ENCODE measurements around the gene LGALS7B.

Gene LGALS7B

DNA sequence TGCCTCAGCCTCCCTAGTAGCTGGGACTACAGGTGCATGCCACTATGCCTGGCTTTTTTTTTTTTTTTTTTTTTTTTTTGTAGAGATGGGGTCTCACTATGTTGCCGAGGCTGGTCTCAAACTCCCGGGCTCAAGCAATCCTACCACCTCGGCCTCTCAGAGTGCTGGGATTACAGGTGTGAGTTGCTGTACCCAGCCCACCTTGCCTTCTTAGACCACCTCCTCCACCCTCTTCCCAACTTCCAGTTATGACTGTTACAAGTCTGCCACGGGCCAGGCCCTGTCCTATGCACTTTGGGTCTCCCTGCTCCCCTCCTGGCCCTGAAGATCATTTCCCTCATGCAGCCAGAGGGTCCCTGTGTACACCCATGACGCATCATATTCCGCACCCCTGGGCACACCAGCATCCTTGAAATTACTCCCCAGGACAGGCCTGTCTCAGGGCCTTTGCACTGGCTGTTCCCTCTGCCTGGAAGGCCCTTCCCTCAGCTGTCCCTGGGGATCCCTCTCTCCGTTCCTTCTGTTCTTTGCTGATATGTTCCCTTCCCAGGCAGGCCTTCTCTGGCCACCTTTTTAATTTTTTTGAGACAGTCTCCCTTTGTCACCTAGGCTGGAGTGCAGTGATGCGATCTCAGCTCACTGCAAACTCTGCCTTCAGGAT lies 20.7 kb downstream of the LGALS7B start:
- H3K27ac ChIP-seq (ENCODE audit: low read depth, low read length) = no peak overlapping the region
- no peak overlapping the region for H3K4me2 ChIP-seq (ENCODE audit: low read length)
- no peaks in the 10 kb centered on the region for H3K36me3 ChIP-seq (ENCODE audit: control insufficient read depth, low read length)
- no peaks in the 10 kb centered on the region for H4K20me1 ChIP-seq (ENCODE audit: control insufficient read depth, insufficient read depth, low read depth, low read length)
- no peaks in the 10 kb centered on the region for H3K79me2 ChIP-seq (ENCODE audit: control insufficient read depth, low read length)
- no peaks in the 10 kb centered on the region for H3K9me3 ChIP-seq (ENCODE audit: control insufficient read depth, insufficient read depth, low read length)
- no peaks in the 10 kb centered on the region for H3F3A ChIP-seq (ENCODE audit: control insufficient read depth, insufficient read depth)
- no peak for TF ChIP-seq EZH2phosphoT487 (IDR thresholded peaks at IDR 0.05; ENCODE audit: borderline replicate concordance, low read length)
- TF ChIP-seq, protein P1, sequence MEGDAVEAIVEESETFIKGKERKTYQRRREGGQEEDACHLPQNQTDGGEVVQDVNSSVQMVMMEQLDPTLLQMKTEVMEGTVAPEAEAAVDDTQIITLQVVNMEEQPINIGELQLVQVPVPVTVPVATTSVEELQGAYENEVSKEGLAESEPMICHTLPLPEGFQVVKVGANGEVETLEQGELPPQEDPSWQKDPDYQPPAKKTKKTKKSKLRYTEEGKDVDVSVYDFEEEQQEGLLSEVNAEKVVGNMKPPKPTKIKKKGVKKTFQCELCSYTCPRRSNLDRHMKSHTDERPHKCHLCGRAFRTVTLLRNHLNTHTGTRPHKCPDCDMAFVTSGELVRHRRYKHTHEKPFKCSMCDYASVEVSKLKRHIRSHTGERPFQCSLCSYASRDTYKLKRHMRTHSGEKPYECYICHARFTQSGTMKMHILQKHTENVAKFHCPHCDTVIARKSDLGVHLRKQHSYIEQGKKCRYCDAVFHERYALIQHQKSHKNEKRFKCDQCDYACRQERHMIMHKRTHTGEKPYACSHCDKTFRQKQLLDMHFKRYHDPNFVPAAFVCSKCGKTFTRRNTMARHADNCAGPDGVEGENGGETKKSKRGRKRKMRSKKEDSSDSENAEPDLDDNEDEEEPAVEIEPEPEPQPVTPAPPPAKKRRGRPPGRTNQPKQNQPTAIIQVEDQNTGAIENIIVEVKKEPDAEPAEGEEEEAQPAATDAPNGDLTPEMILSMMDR (IDR thresholded peaks at IDR 0.05; ENCODE audit: low read depth, low read length, poor library complexity, severe bottlenecking) = no peak
- no peaks in the 10 kb centered on the region for H3K27me3 ChIP-seq (ENCODE audit: control insufficient read depth, low read length)
- no peaks in the 10 kb centered on the region for H3K9me2 ChIP-seq (replicated peaks; ENCODE audit: control insufficient read depth, low read length)
- peaks cover 15% of the 10 kb centered on the region for H3K4me1 ChIP-seq (ENCODE audit: control insufficient read depth, low read length)
- no peak overlapping the region for H3K4me3 ChIP-seq (ENCODE audit: low read length)

DNA sequence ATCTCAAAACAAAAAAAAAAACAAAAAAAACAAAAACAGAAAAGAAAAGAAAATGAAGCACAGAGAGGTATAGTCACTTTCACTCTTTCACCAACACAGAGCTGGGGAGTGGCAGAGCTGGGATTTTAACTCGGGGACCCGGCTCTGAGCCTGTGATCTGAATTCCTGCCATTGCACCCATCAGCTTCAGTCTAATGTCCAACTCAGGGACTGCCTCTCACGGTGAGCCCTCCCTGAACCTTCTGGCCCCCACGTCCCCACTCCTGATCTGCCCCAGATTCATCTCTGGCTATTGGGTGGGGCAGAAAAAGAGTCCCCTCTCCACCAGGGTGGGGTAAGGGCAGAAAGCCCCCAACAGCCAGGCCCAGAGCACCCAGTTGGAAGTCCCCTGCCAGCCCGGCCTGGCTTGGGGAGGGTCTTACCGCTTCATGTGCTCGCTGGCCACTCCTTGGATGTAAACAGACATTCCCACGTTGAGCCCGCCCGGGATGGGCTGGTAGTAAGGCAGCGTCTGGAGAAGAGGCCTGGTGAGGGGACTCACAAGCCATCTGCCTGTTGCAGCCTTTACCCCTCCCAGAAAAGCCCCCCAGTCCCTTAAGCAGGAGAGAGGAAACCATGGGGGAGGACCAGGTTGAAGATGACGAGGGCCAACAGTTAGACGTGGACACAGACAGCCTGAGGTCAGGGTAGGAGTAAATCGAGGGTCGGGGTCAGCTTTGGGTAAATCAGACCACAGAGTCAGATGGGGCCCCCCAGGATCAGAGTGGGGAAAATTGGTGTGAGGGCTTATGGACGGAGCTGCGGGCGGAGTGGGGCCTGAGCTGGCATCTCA lies 23.2 kb downstream of the LGALS7B start:
- Histone ChIP-seq H3K27me3 (ENCODE audit: control insufficient read depth, low read length) (no peaks in the 10 kb centered on the region), H3K4me2 (ENCODE audit: low read length) (no peak overlapping the region), H3K27ac (ENCODE audit: low read depth, low read length) (no peak overlapping the region), H3K36me3 (ENCODE audit: control insufficient read depth, low read length) (peaks cover 12% of the 10 kb centered on the region), H4K20me1 (ENCODE audit: control insufficient read depth, insufficient read depth, low read depth, low read length) (no peaks in the 10 kb centered on the region), H3K4me3 (ENCODE audit: low read length) (no peak overlapping the region), H3K4me1 (ENCODE audit: control insufficient read depth, low read length) (peaks cover 3% of the 10 kb centered on the region), H3K9me2 (replicated peaks; ENCODE audit: control insufficient read depth, low read length) (no peaks in the 10 kb centered on the region), H3K79me2 (ENCODE audit: control insufficient read depth, low read length) (no peaks in the 10 kb centered on the region), H3F3A (ENCODE audit: control insufficient read depth, insufficient read depth) (no peaks in the 10 kb centered on the region), H3K9me3 (ENCODE audit: control insufficient read depth, insufficient read depth, low read length) (no peaks in the 10 kb centered on the region)
- TF ChIP-seq EZH2phosphoT487 (IDR thresholded peaks at IDR 0.05; ENCODE audit: borderline replicate concordance, low read length) = no peak
- TF ChIP-seq, protein P1 (IDR thresholded peaks at IDR 0.05; ENCODE audit: low read depth, low read length, poor library complexity, severe bottlenecking) = no peak

DNA sequence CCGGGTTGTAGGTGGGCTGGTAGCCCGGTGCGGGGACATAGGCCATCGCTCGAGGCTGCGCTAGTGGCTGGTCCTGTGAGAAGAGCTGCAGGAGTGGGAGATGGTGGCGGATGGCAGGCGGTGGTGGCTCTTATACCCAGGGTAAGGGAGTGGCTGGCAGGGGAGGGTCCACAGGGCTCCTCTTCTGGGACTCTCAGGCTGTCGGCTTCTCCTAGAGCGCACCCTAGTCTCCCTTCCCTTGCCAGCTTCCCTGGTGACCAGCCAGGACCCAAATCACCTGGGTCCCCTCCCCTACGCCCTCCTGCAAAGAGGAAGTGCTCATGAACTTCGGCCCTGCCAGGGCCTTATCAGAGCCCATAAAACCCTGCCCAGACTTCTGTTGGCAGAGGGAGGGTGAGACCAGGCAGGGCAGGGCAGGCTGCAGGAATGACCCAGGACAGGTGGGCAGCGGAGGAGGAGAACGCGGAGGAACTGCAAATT lies 23.9 kb downstream of the LGALS7B start, which contains the start of gene LGALS4:
LGALS4 (minus strand) TSS at position 105 of the 480 bp plus-strand sequence; CDS start at position 46, 59 bp downstream.
- Histone ChIP-seq H3K79me2 (ENCODE audit: control insufficient read depth, low read length) (no peaks in the 10 kb centered on the region), H3K36me3 (ENCODE audit: control insufficient read depth, low read length) (peaks cover 16% of the 10 kb centered on the region)

More for the DNA sequence above, 23.9 kb downstream of the LGALS7B start, which contains the start of gene LGALS4:
- Histone ChIP-seq H4K20me1 (ENCODE audit: control insufficient read depth, insufficient read depth, low read depth, low read length) (no peaks in the 10 kb centered on the region), H3K9me3 (ENCODE audit: control insufficient read depth, insufficient read depth, low read length) (no peaks in the 10 kb centered on the region), H3K4me1 (ENCODE audit: control insufficient read depth, low read length) (no peaks in the 10 kb centered on the region), H3K4me3 (ENCODE audit: low read length) (no peak within 1 kb of the TSS), H3K27ac (ENCODE audit: low read depth, low read length) (no peak within 1 kb of the TSS), H3F3A (ENCODE audit: control insufficient read depth, insufficient read depth) (no peaks in the 10 kb centered on the region), H3K9me2 (replicated peaks; ENCODE audit: control insufficient read depth, low read length) (no peaks in the 10 kb centered on the region), H3K27me3 (ENCODE audit: control insufficient read depth, low read length) (no peaks in the 10 kb centered on the region), H3K4me2 (ENCODE audit: low read length) (no peak within 1 kb of the TSS)
- no peak for TF ChIP-seq EZH2phosphoT487 (IDR thresholded peaks at IDR 0.05; ENCODE audit: borderline replicate concordance, low read length)
- TF ChIP-seq, protein P1 (IDR thresholded peaks at IDR 0.05; ENCODE audit: low read depth, low read length, poor library complexity, severe bottlenecking) = no peak
